Upper lobe of right lung (tissue), 1 donor: ENCODE measurements around the gene ZNRF2. TPM values are rescaled to one million over a fixed set of nuclear protein-coding genes. Genes with fewer than 3 reads are reported as not detected.
A peak's percentile ranks its signal among the peaks of the same experiment; 100 is the strongest.
"Not testable (repeated sequence)": the region's sequence is repeated elsewhere in the genome, so short reads cannot be mapped to it uniquely, and the experiment has no call there.

Source experiments
- ATAC-seq: fragments of 200-7000 bp; cut with Tn5 transposase; one replicate; pipeline ENCODE4 v1.9.1; 2020; ENCODE audit warnings: mild to moderate bottlenecking, moderate library complexity
- DNase-seq: peaks from one replicate; pipeline ENCODE4 v3.0.0-alpha.2; 2020
- H3K27ac ChIP-seq: fragments of 200-600 bp; one replicate; pipeline ENCODE4 v1.8.0; 2022
- H3K27me3 ChIP-seq: fragments of 200-600 bp; one replicate; pipeline ENCODE4 v1.8.0; 2022; ENCODE audit warnings: mild to moderate bottlenecking
- H3K36me3 ChIP-seq: fragments of 200-600 bp; one replicate; pipeline ENCODE4 v1.8.0; 2022
- H3K4me1 ChIP-seq: fragments of 200-600 bp; one replicate; pipeline ENCODE4 v1.8.0; 2022
- H3K4me3 ChIP-seq: fragments of 200-600 bp; one replicate; pipeline ENCODE4 v1.8.0; 2022; ENCODE audit warnings: mild to moderate bottlenecking
- H3K9me3 ChIP-seq: fragments of 200-600 bp; one replicate; pipeline ENCODE4 v1.8.0; 2022
- intact Hi-C: fragments of 100-400 bp; cut with DNase I; formaldehyde crosslinking; loops from one replicate; pipeline ENCODE4 v1.11.0; 2022
- total RNA-seq: library from RNA; stranded (reverse); fragmentation: NEBNext Ultra II Directional; extraction: Animal tissue kit (Norgen Biotek cat#: 25700); gene quantifications from one replicate; pipeline ENCODE4 v1.2.1, GENCODE V29; 2021
- TF ChIP-seq, protein P1 (sequence below): fragments of 200-600 bp; IDR thresholded peaks from one replicate; pipeline ENCODE4 v1.8.0; 2022; ENCODE audit warnings: antibody characterized with exemption
- donor health status: DM: no; HTN: yes; CAD: no; lungs with severe emphysema.

Gene ZNRF2
- total RNA-seq, 1 donor from 2014 or later: 24.6 TPM

DNA sequence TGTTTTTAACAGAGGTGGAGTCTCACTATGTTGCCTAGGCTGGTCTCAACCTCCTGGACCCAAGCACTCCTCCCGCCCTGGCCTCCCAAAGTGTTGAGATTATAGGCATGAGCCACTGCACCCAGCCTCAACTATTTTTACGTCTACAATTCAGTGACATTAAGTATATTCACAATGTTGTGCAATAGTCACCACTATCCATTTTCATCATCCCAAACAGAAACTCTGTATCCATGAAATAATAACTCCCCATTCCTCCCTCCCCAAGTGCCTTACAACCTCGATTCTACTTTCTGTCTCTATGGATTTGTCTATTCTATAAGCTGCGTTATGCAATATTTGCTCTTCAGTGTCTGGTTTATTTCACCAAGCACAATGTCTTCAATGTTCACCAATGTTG lies 20.3 kb upstream of the ZNRF2 start:
- no peak for DNase-seq
- intact Hi-C loops: no loop called here
- TF ChIP-seq, protein P1, sequence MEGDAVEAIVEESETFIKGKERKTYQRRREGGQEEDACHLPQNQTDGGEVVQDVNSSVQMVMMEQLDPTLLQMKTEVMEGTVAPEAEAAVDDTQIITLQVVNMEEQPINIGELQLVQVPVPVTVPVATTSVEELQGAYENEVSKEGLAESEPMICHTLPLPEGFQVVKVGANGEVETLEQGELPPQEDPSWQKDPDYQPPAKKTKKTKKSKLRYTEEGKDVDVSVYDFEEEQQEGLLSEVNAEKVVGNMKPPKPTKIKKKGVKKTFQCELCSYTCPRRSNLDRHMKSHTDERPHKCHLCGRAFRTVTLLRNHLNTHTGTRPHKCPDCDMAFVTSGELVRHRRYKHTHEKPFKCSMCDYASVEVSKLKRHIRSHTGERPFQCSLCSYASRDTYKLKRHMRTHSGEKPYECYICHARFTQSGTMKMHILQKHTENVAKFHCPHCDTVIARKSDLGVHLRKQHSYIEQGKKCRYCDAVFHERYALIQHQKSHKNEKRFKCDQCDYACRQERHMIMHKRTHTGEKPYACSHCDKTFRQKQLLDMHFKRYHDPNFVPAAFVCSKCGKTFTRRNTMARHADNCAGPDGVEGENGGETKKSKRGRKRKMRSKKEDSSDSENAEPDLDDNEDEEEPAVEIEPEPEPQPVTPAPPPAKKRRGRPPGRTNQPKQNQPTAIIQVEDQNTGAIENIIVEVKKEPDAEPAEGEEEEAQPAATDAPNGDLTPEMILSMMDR: no peak
- Histone ChIP-seq H3K27ac (no peak overlapping the region), H3K4me1 (no peaks in the 10 kb centered on the region), H3K36me3 (no peaks in the 10 kb centered on the region), H3K4me3 (no peak overlapping the region), H3K27me3 (no peaks in the 10 kb centered on the region), H3K9me3 (no peaks in the 10 kb centered on the region)
- no peak for ATAC-seq

DNA sequence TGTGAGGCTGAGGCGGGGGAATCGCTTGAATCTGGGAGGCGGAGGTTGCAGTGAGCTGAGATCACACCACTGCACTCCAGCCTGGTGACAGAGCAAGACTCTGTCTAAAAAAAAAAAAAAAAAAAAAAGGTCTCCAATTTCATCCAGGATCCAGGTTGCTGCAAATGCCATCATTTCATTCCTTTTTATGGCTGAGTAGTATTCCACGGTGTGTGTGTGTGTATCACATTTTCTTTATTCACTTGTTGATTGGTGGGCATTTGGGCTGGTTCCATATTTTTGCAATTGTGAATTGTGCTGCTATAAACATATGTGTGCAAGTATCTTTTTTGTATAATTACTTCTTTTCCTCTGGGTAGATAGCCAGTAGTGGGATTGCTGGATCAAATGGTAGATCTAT lies 19.2 kb upstream of the ZNRF2 start:
- H3K9me3 ChIP-seq, ATAC-seq, DNase-seq, H3K27me3 ChIP-seq, H3K27ac ChIP-seq, intact Hi-C loops, H3K36me3 ChIP-seq, H3K4me1 ChIP-seq, H3K4me3 ChIP-seq: not testable (repeated sequence)

DNA sequence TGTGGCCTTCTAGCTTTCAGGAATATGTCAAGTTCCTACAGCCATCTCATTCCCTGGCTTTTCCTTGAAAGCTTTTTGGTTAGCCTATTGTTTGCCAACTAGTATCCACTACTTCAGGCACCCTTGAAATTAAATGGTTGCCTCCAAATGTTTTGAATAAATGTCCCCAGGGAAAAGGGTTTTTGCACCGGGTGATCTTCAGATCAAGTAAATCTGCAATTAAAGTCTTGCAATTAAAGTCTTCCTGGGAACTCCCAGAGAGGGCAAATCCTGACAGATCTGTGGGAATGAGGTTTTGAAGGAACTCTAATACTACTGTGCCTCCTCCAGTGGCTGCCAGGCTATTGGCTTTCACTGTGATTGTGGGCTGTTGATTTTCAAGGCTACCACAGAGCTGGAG lies 17.7 kb upstream of the ZNRF2 start:
- TF ChIP-seq, protein P1: no peak
- H3K4me3 ChIP-seq: no peak overlapping the region
- no peaks in the 10 kb centered on the region for H3K36me3 ChIP-seq
- intact Hi-C loops: no loop called here
- ATAC-seq (no peak), DNase-seq (no peak)
- H3K27me3 ChIP-seq: no peaks in the 10 kb centered on the region
- H3K9me3 ChIP-seq: no peaks in the 10 kb centered on the region
- no peaks in the 10 kb centered on the region for H3K4me1 ChIP-seq
- H3K27ac ChIP-seq: no peak overlapping the region

DNA sequence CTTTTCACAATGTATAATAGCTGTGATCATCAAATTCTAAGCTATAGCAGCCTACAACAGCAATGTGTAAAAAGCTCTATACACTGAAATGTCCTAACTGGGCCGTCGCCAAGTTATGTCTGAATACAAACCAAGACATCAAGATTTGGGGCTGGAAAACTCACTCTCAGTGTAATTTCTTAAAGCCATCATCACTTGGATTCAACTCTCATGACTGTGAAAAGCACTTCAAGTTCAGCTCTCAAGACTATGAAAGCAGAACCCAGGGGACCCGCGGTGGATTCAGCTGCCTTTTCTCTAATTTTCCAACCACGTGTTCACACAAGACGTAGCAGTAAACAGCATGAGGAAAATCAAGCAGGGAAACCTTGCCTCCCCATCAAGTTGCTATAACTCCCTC lies 15.8 kb upstream of the ZNRF2 start:
- intact Hi-C loops: no loop called here
- Histone ChIP-seq H3K27ac (no peak overlapping the region), H3K4me3 (no peak overlapping the region), H3K9me3 (no peaks in the 10 kb centered on the region), H3K4me1 (no peaks in the 10 kb centered on the region), H3K36me3 (no peaks in the 10 kb centered on the region), H3K27me3 (no peaks in the 10 kb centered on the region)
- no peak for DNase-seq
- no peak for ATAC-seq
- TF ChIP-seq, protein P1: no peak

DNA sequence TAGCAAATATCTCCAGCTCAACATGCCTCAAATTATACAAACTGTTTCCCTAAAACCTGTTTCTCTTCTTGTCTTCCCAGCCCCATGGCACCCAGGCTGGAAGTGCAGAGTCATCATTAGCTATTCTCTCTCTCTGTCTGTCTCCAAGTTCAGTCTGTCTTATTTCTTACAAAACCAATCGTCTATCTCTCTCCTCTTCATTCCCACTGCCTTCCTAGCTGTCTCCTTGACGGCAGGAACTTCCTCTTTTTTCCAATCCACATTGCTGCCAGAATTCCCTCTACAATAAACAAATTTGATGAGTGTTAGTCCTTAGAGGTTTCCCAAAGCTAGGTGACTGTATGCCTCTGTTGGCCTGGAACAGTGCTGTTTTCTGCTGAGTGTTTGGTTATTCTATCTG lies 14.9 kb upstream of the ZNRF2 start:
- intact Hi-C loops: no loop called here
- H3K9me3 ChIP-seq: no peaks in the 10 kb centered on the region
- H3K4me3 ChIP-seq: no peak overlapping the region
- H3K36me3 ChIP-seq: no peaks in the 10 kb centered on the region
- H3K27me3 ChIP-seq: no peaks in the 10 kb centered on the region
- ATAC-seq: no peak
- no peaks in the 10 kb centered on the region for H3K4me1 ChIP-seq
- TF ChIP-seq, protein P1: no peak
- H3K27ac ChIP-seq: no peak overlapping the region
- DNase-seq: no peak

DNA sequence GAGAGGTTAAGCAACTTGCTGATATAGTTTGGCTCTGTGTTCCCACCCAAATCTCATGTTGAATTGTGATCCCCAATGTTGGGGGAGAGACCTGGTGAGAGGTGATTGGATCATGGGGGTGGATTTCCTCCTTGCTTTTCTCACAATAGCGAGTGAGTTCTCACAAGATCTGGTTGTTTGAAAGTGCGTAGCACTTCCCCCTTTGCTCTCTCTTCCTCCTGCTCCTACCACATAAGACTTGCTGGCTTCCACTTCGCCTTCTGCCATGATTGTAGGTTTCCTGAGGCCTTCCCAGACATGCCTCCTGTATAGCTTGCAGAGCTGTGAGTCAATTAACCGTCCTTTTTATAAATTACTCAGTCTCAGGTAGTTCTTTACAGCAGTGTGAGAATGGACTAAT lies 13.5 kb upstream of the ZNRF2 start:
- intact Hi-C loops: no loop called here
- no peak for DNase-seq

More for the DNA sequence above, 13.5 kb upstream of the ZNRF2 start:
- TF ChIP-seq, protein P1: no peak
- Histone ChIP-seq H3K9me3 (no peaks in the 10 kb centered on the region), H3K4me3 (no peak overlapping the region), H3K27me3 (no peaks in the 10 kb centered on the region), H3K27ac (no peak overlapping the region), H3K4me1 (no peaks in the 10 kb centered on the region), H3K36me3 (no peaks in the 10 kb centered on the region)
- ATAC-seq: peak; percentile 45
